ENCODE results near the gene ADGRG7.

ADGRG7 gene

GRCh38 chr3:100609305-100609704 lies at the start of gene ADGRG7:
Gene ADGRG7, plus strand, starts transcription at chr3:100609601. Its CDS starts 256 bp downstream, at chr3:100609857.
- Histone ChIP-seq H3K27ac (ENCODE audit: low read length) (peak within 1 kb of the TSS; percentile 53), H3K4me3 (ENCODE audit: low read depth in 1 of 2, low read length in 2 of 2) (peak within 1 kb of the TSS in 1 of 2 donors; percentile 32), H3K27me3 (ENCODE audit: low read depth, low read length) (no peaks in the 10 kb centered on the region), H3K36me3 (ENCODE audit: control insufficient read depth in 1 of 2, insufficient read depth in 2 of 2, low read length in 2 of 2) (no peaks in the 10 kb centered on the region), H3K4me1 (ENCODE audit: control insufficient read depth in 1 of 2, insufficient read depth in 2 of 2, low read length in 2 of 2) (no peaks in the 10 kb centered on the region), H3K9me3 (ENCODE audit: control insufficient read depth in 1 of 2, low read length in 2 of 2) (no peaks in the 10 kb centered on the region)

DNA sequence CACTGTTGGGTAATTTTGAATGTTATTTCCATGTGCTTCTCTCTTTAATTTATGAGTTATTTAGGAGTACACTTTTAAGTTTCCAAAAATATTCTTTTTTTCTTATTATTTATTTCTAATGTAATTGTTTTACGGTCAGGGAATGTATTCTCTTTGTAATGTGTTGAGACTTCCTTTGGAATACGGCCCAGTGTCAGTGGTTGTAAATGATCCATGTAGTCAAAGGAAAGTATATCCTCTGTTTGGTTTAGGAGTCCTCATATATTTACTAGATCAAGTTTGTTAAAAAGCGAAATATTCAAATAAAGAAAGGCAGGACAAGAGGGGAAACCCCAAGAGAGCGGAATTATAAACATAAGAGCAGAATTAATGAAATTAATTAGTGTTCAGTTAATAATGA lies 49.0 kb upstream of the ADGRG7 start:
- Histone ChIP-seq H3K27ac (ENCODE audit: low read length) (no peak overlapping the region), H3K27me3 (ENCODE audit: low read depth, low read length) (no peaks in the 10 kb centered on the region), H3K4me3 (ENCODE audit: low read depth in 1 of 2, low read length in 2 of 2) (no peak overlapping the region), H3K9me3 (ENCODE audit: control insufficient read depth in 1 of 2, low read length in 2 of 2) (no peaks in the 10 kb centered on the region), H3K36me3 (ENCODE audit: control insufficient read depth in 1 of 2, insufficient read depth in 2 of 2, low read length in 2 of 2) (no peaks in the 10 kb centered on the region), H3K4me1 (ENCODE audit: control insufficient read depth in 1 of 2, insufficient read depth in 2 of 2, low read length in 2 of 2) (no peaks in the 10 kb centered on the region)

- Histone ChIP-seq H3K4me1 (ENCODE audit: control insufficient read depth in 1 of 2, insufficient read depth in 2 of 2, low read length in 2 of 2) (no peaks in the 10 kb centered on the region), H3K27ac (ENCODE audit: low read length) (no peak overlapping the region), H3K36me3 (ENCODE audit: control insufficient read depth in 1 of 2, insufficient read depth in 2 of 2, low read length in 2 of 2) (no peaks in the 10 kb centered on the region), H3K4me3 (ENCODE audit: low read depth in 1 of 2, low read length in 2 of 2) (no peak overlapping the region), H3K27me3 (ENCODE audit: low read depth, low read length) (no peaks in the 10 kb centered on the region), H3K9me3 (ENCODE audit: control insufficient read depth in 1 of 2, low read length in 2 of 2) (no peaks in the 10 kb centered on the region)
Observed at GRCh38 chr3:100561459-100562158, 47.8 kb upstream of the ADGRG7 start.

- no peaks in the 10 kb centered on the region for H3K4me1 ChIP-seq (ENCODE audit: control insufficient read depth in 1 of 2, insufficient read depth in 2 of 2, low read length in 2 of 2)
- H3K27me3 ChIP-seq (ENCODE audit: low read depth, low read length), result no peaks in the 10 kb centered on the region
- H3K4me3 ChIP-seq (ENCODE audit: low read depth in 1 of 2, low read length in 2 of 2), result no peak overlapping the region
- no peaks in the 10 kb centered on the region for H3K36me3 ChIP-seq (ENCODE audit: control insufficient read depth in 1 of 2, insufficient read depth in 2 of 2, low read length in 2 of 2)
- no peak overlapping the region for H3K27ac ChIP-seq (ENCODE audit: low read length)
- H3K9me3 ChIP-seq (ENCODE audit: control insufficient read depth in 1 of 2, low read length in 2 of 2), result no peaks in the 10 kb centered on the region
Observed at GRCh38 chr3:100562224-100562857, 47.1 kb upstream of the ADGRG7 start.

GRCh38 chr3:100563228-100563627 lies 46.2 kb upstream of the ADGRG7 start:
- no peak overlapping the region for H3K4me3 ChIP-seq (ENCODE audit: low read depth in 1 of 2, low read length in 2 of 2)

GRCh38 chr3:100563652-100564211 lies 45.7 kb upstream of the ADGRG7 start:
- H3K4me1 ChIP-seq (ENCODE audit: control insufficient read depth in 1 of 2, insufficient read depth in 2 of 2, low read length in 2 of 2), result no peaks in the 10 kb centered on the region
- H3K27me3 ChIP-seq (ENCODE audit: low read depth, low read length), result no peaks in the 10 kb centered on the region
- no peak overlapping the region for H3K4me3 ChIP-seq (ENCODE audit: low read depth in 1 of 2, low read length in 2 of 2)
- no peak overlapping the region for H3K27ac ChIP-seq (ENCODE audit: low read length)
- no peaks in the 10 kb centered on the region for H3K36me3 ChIP-seq (ENCODE audit: control insufficient read depth in 1 of 2, insufficient read depth in 2 of 2, low read length in 2 of 2)
- no peaks in the 10 kb centered on the region for H3K9me3 ChIP-seq (ENCODE audit: control insufficient read depth in 1 of 2, low read length in 2 of 2)

More at GRCh38 chr3:100563228-100563627, 46.2 kb upstream of the ADGRG7 start:
- Histone ChIP-seq H3K27ac (ENCODE audit: low read length) (no peak overlapping the region), H3K9me3 (ENCODE audit: control insufficient read depth in 1 of 2, low read length in 2 of 2) (no peaks in the 10 kb centered on the region), H3K4me1 (ENCODE audit: control insufficient read depth in 1 of 2, insufficient read depth in 2 of 2, low read length in 2 of 2) (no peaks in the 10 kb centered on the region), H3K27me3 (ENCODE audit: low read depth, low read length) (no peaks in the 10 kb centered on the region), H3K36me3 (ENCODE audit: control insufficient read depth in 1 of 2, insufficient read depth in 2 of 2, low read length in 2 of 2) (no peaks in the 10 kb centered on the region)

DNA sequence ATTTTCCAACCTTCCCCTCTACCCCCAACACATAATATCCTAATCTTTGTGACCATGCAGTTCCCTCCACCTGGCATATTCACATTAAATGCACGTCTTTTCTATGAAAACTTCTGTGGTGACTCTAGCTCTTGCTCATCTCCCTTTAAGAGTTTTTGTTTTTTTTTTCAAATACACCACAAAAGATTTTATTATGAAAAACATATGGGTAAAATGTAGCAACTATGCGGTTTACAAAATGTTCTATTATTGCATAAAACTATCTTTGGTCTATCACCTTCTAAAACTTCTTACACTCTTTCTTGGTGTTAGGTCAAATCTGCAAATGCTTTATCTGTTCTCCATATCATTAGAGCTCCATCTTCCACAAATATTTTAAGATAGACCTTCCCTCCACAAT lies 38.6 kb upstream of the ADGRG7 start:
- Histone ChIP-seq H3K9me3 (ENCODE audit: control insufficient read depth in 1 of 2, low read length in 2 of 2) (no peaks in the 10 kb centered on the region), H3K27ac (ENCODE audit: low read length) (no peak overlapping the region), H3K4me1 (ENCODE audit: control insufficient read depth in 1 of 2, insufficient read depth in 2 of 2, low read length in 2 of 2) (no peaks in the 10 kb centered on the region), H3K36me3 (ENCODE audit: control insufficient read depth in 1 of 2, insufficient read depth in 2 of 2, low read length in 2 of 2) (peaks cover 0 to 3% of the 10 kb centered on the region in 2 donors), H3K4me3 (ENCODE audit: low read depth in 1 of 2, low read length in 2 of 2) (no peak overlapping the region), H3K27me3 (ENCODE audit: low read depth, low read length) (no peaks in the 10 kb centered on the region)

DNA sequence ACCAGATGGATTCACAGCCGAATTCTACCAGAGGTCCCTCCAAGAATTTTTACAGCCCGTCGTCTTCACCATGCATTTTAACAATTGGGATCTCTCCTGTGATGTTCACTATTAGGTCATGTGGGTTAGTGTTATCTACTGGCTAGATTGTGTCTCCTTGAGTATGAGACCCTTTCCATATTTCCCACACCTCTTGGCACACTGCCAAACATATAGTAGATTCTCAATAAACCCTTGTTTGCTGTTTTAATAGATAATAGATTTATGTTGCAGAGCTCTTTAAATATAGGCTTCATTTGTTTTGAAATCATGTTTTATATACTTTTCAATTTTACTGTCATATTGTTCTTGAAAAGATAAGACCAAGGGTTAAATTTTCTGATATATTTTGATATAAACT lies 34.9 kb upstream of the ADGRG7 start:
- no peaks in the 10 kb centered on the region for H3K27me3 ChIP-seq (ENCODE audit: low read depth, low read length)
- no peak overlapping the region for H3K4me3 ChIP-seq (ENCODE audit: low read depth in 1 of 2, low read length in 2 of 2)
- peaks cover 0 to 3% of the 10 kb centered on the region in 2 donors for H3K36me3 ChIP-seq (ENCODE audit: control insufficient read depth in 1 of 2, insufficient read depth in 2 of 2, low read length in 2 of 2)
- no peak overlapping the region for H3K27ac ChIP-seq (ENCODE audit: low read length)
- H3K9me3 ChIP-seq (ENCODE audit: control insufficient read depth in 1 of 2, low read length in 2 of 2), result no peaks in the 10 kb centered on the region
- no peaks in the 10 kb centered on the region for H3K4me1 ChIP-seq (ENCODE audit: control insufficient read depth in 1 of 2, insufficient read depth in 2 of 2, low read length in 2 of 2)

DNA sequence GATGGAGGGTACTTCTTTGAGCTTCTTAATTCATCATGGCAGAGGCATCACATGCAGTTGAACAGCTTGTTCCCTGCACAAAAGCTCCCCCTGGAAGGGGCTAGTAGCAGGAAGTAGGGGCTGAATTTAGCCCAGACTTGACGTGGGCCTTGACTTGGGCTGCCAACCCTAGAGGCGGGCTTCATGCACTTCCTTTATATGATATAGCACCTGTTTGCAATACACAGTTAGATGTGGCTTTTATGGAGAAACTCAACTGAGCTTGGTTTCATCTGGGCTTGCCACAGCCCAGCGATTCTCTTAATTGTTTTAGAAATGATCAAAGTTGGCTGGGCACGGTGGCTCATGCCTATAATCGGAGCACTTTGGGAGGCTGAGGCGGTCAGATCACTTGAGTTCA lies 33.7 kb upstream of the ADGRG7 start:
- Histone ChIP-seq H3K27ac (ENCODE audit: low read length) (no peak overlapping the region), H3K27me3 (ENCODE audit: low read depth, low read length) (no peaks in the 10 kb centered on the region), H3K9me3 (ENCODE audit: control insufficient read depth in 1 of 2, low read length in 2 of 2) (no peaks in the 10 kb centered on the region), H3K4me3 (ENCODE audit: low read depth in 1 of 2, low read length in 2 of 2) (no peak overlapping the region), H3K4me1 (ENCODE audit: control insufficient read depth in 1 of 2, insufficient read depth in 2 of 2, low read length in 2 of 2) (no peaks in the 10 kb centered on the region), H3K36me3 (ENCODE audit: control insufficient read depth in 1 of 2, insufficient read depth in 2 of 2, low read length in 2 of 2) (no peaks in the 10 kb centered on the region)

GRCh38 chr3:100577382-100578008 lies 31.9 kb upstream of the ADGRG7 start:
- no peaks in the 10 kb centered on the region for H3K4me1 ChIP-seq (ENCODE audit: control insufficient read depth in 1 of 2, insufficient read depth in 2 of 2, low read length in 2 of 2)
- H3K27me3 ChIP-seq (ENCODE audit: low read depth, low read length), result no peaks in the 10 kb centered on the region
- no peak overlapping the region for H3K27ac ChIP-seq (ENCODE audit: low read length)
- no peaks in the 10 kb centered on the region for H3K9me3 ChIP-seq (ENCODE audit: control insufficient read depth in 1 of 2, low read length in 2 of 2)
- no peak overlapping the region for H3K4me3 ChIP-seq (ENCODE audit: low read depth in 1 of 2, low read length in 2 of 2)
- no peaks in the 10 kb centered on the region for H3K36me3 ChIP-seq (ENCODE audit: control insufficient read depth in 1 of 2, insufficient read depth in 2 of 2, low read length in 2 of 2)

GRCh38 chr3:100578646-100579045 lies 30.8 kb upstream of the ADGRG7 start:
- Histone ChIP-seq H3K27me3 (ENCODE audit: low read depth, low read length) (no peaks in the 10 kb centered on the region), H3K36me3 (ENCODE audit: control insufficient read depth in 1 of 2, insufficient read depth in 2 of 2, low read length in 2 of 2) (no peaks in the 10 kb centered on the region), H3K9me3 (ENCODE audit: control insufficient read depth in 1 of 2, low read length in 2 of 2) (no peaks in the 10 kb centered on the region), H3K27ac (ENCODE audit: low read length) (no peak overlapping the region), H3K4me3 (ENCODE audit: low read depth in 1 of 2, low read length in 2 of 2) (no peak overlapping the region), H3K4me1 (ENCODE audit: control insufficient read depth in 1 of 2, insufficient read depth in 2 of 2, low read length in 2 of 2) (no peaks in the 10 kb centered on the region)

Measured in muscle layer of duodenum (tissue), 2 donors.